GM12875 (cell line): ENCODE measurements around the gene C17orf50.

Source experiments
- H3K4me3 ChIP-seq: one replicate; pipeline ENCODE4 v1.5.1; 2011; ENCODE audit warnings: low read depth, low read length, control low read depth
- CTCF ChIP-seq: IDR thresholded peaks from 2 replicates; pipeline ENCODE4 v1.5.1; 2011; ENCODE audit warnings: low read depth, mild to moderate bottlenecking, control low read depth, inconsistent platforms, low read length, moderate library complexity, borderline replicate concordance; ENCODE audit not compliant: insufficient read depth

The C17orf50 gene

GRCh38 chr17:35740997-35741931 is 19.4 kb upstream of the C17orf50 start:
- H3K4me3 ChIP-seq = no peak overlapping the region
- TF ChIP-seq CTCF = no peak

GRCh38 chr17:35742496-35742895 is 18.2 kb upstream of the C17orf50 start:
- no peak overlapping the region for H3K4me3 ChIP-seq
- no peak for TF ChIP-seq CTCF

GRCh38 chr17:35742896-35743477 is 17.7 kb upstream of the C17orf50 start:
- TF ChIP-seq CTCF = no peak
- no peak overlapping the region for H3K4me3 ChIP-seq

- no peak for TF ChIP-seq CTCF
- no peak overlapping the region for H3K4me3 ChIP-seq
Observed at GRCh38 chr17:35743626-35744328, 16.9 kb upstream of the C17orf50 start.

DNA sequence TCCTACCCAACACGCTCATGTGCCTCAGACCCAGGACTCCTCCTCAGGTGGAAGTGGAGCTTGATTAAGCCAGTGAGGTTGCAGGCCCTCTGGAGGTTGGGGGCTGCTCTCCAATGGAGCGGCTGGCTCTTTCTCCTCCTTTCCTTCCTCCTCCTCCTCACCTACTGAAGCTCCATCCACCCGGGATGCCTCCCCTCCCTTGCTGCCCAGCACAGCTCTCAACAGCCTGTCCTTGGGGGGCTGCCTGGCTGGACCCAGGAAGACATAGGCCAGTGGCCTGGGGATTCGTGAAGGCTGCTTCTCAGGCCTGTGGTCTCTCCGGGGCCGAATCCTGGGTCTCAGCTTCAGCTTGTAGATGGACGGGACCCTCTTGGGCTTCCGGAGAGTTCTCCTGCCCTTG is 15.9 kb upstream of the C17orf50 start:
- H3K4me3 ChIP-seq = no peak overlapping the region
- TF ChIP-seq CTCF = no peak

- TF ChIP-seq CTCF = no peak
- no peak overlapping the region for H3K4me3 ChIP-seq
Observed at GRCh38 chr17:35745246-35745645, 15.4 kb upstream of the C17orf50 start.
